Astrocyte (in vitro differentiated cells and primary cell): ENCODE results near the gene C2orf15. TPM values are rescaled to one million over a fixed set of nuclear protein-coding genes. Genes with fewer than 3 reads are reported as not detected.

Experiments
- DNase-seq: peaks from one replicate; pipeline ENCODE4 v3.0.0-alpha.2; 2010; ENCODE audit warnings: low read depth
- FAIRE-seq: peaks from 2 replicates; lab custom pipeline; 2011; peaks lifted over from hg19 to GRCh38; lab: Jason Lieb, UNC
- H2AFZ ChIP-seq: 2 replicates; pipeline ENCODE4 v1.6.0; 2012; ENCODE audit warnings: low read depth, low read length, inconsistent platforms
- H3K27ac ChIP-seq: 2 replicates; pipeline ENCODE4 v1.5.1; 2011; ENCODE audit warnings: low read depth, low read length, inconsistent platforms
- H3K27me3 ChIP-seq: 2 replicates; pipeline ENCODE4 v1.6.0; 2011; ENCODE audit warnings: low read length, inconsistent platforms; ENCODE audit not compliant: insufficient read depth
- H3K36me3 ChIP-seq: 2 replicates; pipeline ENCODE4 v1.5.1; 2011; ENCODE audit warnings: low read length, inconsistent platforms; ENCODE audit not compliant: insufficient read depth
- H3K4me1 ChIP-seq: 2 replicates; pipeline ENCODE4 v1.5.1; 2011; ENCODE audit warnings: low read length, inconsistent platforms; ENCODE audit not compliant: insufficient read depth
- H3K4me2 ChIP-seq: 2 replicates; pipeline ENCODE4 v1.6.0; 2012; ENCODE audit warnings: low read length, inconsistent platforms
- H3K4me3 ChIP-seq: 2 replicates; pipeline ENCODE4 v1.5.1; 2011; ENCODE audit warnings: low read depth, mild to moderate bottlenecking, low read length, inconsistent platforms; ENCODE audit not compliant: insufficient read depth
- H3K79me2 ChIP-seq: 2 replicates; pipeline ENCODE4 v1.6.0; 2012; ENCODE audit warnings: mild to moderate bottlenecking, low read length, inconsistent platforms; ENCODE audit not compliant: insufficient read depth
- H3K9ac ChIP-seq: 2 replicates; pipeline ENCODE4 v1.6.0; 2012; ENCODE audit warnings: mild to moderate bottlenecking, low read length, inconsistent platforms
- H3K9me3 ChIP-seq: 2 replicates; pipeline ENCODE4 v1.5.1; 2012; ENCODE audit warnings: low read depth, mild to moderate bottlenecking, low read length, inconsistent platforms; ENCODE audit not compliant: insufficient read depth
- H4K20me1 ChIP-seq: 2 replicates; pipeline ENCODE4 v1.6.0; 2012; ENCODE audit warnings: low read length, inconsistent platforms; ENCODE audit not compliant: insufficient read depth
- H3K27ac Mint-ChIP-seq: one replicate; pipeline ENCODE4 v1.8.0; 2021; ENCODE audit warnings: mild to moderate bottlenecking, mixed read lengths; ENCODE audit not compliant: unreplicated experiment
- H3K27me3 Mint-ChIP-seq: one replicate; pipeline ENCODE4 v1.8.0; 2021; ENCODE audit warnings: low read depth, mixed read lengths; ENCODE audit not compliant: unreplicated experiment
- H3K36me3 Mint-ChIP-seq: one replicate; pipeline ENCODE4 v1.8.0; 2021; ENCODE audit warnings: low read depth, mixed read lengths; ENCODE audit not compliant: unreplicated experiment
- H3K4me1 Mint-ChIP-seq: one replicate; pipeline ENCODE4 v1.8.0; 2021; ENCODE audit warnings: low read depth, mixed read lengths; ENCODE audit not compliant: unreplicated experiment
- H3K4me3 Mint-ChIP-seq: one replicate; pipeline ENCODE4 v1.8.0; 2021; ENCODE audit warnings: mild to moderate bottlenecking, moderate library complexity, mixed read lengths; ENCODE audit not compliant: unreplicated experiment
- H3K9me3 Mint-ChIP-seq: one replicate; pipeline ENCODE4 v1.8.0; 2021; ENCODE audit warnings: mild to moderate bottlenecking, mixed read lengths; ENCODE audit not compliant: unreplicated experiment
- EZH2 ChIP-seq: IDR thresholded peaks from 2 replicates; pipeline ENCODE4 v1.6.1; 2012; ENCODE audit warnings: mild to moderate bottlenecking, low read length, inconsistent platforms; ENCODE audit not compliant: insufficient read depth
- total RNA-seq: library from RNA; stranded (reverse); gene quantifications from 2 replicates; pipeline ENCODE4 v1.2.1, GENCODE V29; 2021
- TF ChIP-seq, protein P1 (sequence below): IDR thresholded peaks from 2 replicates; pipeline ENCODE4 v1.5.1; 2011; ENCODE audit warnings: low read depth, mild to moderate bottlenecking, inconsistent platforms, low read length, moderate library complexity; ENCODE audit not compliant: insufficient read depth

C2orf15 gene
- total RNA-seq, 1 donor from 2014 or later: 0.59 TPM

DNA sequence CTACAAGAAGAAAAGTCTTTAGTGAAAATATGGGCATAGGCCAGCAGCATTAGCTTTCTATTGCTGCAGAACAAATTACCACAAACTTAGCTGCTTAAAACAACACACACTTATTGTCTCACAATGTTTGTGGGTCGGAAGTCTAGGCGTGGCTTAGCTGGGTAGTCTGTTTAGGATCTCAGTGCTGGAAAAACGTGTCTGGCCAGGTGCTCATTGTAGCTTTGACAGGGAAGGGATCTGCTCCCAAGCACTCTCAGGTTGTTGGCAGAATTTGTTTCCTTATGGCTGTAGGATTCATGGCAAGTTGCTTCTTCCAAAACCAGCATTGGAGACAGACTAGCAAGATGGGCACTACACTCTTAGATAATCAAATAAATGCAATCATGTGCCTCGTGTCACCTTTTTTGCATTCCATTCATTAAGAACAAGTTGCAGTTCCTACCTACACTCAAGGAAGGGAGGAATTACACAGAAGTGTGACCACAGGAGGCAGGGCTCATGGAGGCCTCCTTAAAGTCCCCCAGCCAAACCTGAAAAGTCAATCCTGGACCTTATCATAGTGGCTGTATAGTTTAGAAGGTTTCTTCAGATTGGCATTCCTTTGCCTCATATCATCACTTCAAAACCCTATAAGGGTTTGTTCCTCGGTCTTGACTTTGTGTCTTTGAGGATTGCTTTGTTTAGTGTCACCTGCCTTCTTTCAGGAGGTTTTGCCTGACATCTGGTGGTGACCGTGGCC lies 56.8 kb downstream of the C2orf15 start:
- TF ChIP-seq, protein P1, sequence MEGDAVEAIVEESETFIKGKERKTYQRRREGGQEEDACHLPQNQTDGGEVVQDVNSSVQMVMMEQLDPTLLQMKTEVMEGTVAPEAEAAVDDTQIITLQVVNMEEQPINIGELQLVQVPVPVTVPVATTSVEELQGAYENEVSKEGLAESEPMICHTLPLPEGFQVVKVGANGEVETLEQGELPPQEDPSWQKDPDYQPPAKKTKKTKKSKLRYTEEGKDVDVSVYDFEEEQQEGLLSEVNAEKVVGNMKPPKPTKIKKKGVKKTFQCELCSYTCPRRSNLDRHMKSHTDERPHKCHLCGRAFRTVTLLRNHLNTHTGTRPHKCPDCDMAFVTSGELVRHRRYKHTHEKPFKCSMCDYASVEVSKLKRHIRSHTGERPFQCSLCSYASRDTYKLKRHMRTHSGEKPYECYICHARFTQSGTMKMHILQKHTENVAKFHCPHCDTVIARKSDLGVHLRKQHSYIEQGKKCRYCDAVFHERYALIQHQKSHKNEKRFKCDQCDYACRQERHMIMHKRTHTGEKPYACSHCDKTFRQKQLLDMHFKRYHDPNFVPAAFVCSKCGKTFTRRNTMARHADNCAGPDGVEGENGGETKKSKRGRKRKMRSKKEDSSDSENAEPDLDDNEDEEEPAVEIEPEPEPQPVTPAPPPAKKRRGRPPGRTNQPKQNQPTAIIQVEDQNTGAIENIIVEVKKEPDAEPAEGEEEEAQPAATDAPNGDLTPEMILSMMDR: no peak
- TF ChIP-seq EZH2: no peak
- DNase-seq (no peak), FAIRE-seq (no peak)
- peaks cover 19% of the 10 kb centered on the region for H3K36me3 ChIP-seq
- no peaks in the 10 kb centered on the region for H3K4me1 ChIP-seq
- H3K9ac ChIP-seq: no peak overlapping the region
- no peak overlapping the region for H3K4me3 ChIP-seq
- no peak overlapping the region for H3K27ac ChIP-seq
- no peaks in the 10 kb centered on the region for H3K27me3 ChIP-seq
- Mint-ChIP-seq H3K27me3 (no peaks in the 10 kb centered on the region), H3K4me1 (no peaks in the 10 kb centered on the region), H3K4me3 (no peak overlapping the region), H3K27ac (no peak overlapping the region), H3K9me3 (no peaks in the 10 kb centered on the region), H3K36me3 (peaks cover 9% of the 10 kb centered on the region)
- no peaks in the 10 kb centered on the region for H4K20me1 ChIP-seq
- H3K9me3 ChIP-seq: no peaks in the 10 kb centered on the region
- H3K79me2 ChIP-seq: no peaks in the 10 kb centered on the region
- no peak overlapping the region for H3K4me2 ChIP-seq
- no peak overlapping the region for H2AFZ ChIP-seq

DNA sequence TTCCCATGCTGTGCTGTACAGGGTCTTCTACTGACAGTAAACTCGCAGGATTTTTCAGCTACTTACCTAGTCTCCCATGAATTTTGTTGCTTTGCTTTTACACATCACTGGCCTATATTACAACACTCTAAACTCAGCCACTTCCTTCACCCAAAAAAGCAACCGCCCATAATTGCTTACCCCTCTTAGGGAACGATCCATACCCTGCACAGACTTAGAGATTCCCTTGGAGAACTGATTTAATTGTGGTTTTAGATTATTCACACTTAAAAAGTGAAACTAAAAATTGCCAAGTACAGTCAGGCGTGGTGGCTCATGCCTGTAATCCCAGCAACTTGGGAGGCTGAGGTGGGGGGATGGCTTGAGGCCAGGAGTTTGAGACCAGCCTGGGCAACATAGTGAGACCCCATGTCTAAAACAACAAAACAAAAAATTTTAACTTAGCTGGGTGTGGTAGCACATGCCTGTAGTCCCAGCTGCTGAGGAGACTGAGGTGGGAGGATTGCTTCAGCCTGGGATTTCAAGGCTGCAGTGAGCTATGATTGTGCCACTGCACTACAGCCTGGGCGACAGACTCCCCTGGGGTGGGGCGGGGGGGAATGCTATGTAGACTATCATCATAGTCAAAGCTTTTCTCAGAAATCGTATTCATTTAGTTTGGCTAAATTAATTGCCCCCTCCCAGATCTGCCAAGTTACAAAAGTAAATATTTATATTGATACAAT lies 58.7 kb downstream of the C2orf15 start:
- Mint-ChIP-seq H3K4me3 (no peak overlapping the region), H3K4me1 (no peaks in the 10 kb centered on the region), H3K9me3 (no peaks in the 10 kb centered on the region), H3K27me3 (no peaks in the 10 kb centered on the region), H3K27ac (no peak overlapping the region), H3K36me3 (peaks cover 9% of the 10 kb centered on the region)
- Histone ChIP-seq H3K9ac (no peak overlapping the region), H3K4me2 (no peak overlapping the region), H3K79me2 (no peaks in the 10 kb centered on the region), H3K4me3 (no peak overlapping the region), H3K9me3 (no peaks in the 10 kb centered on the region), H3K36me3 (peaks cover 16% of the 10 kb centered on the region), H3K4me1 (no peaks in the 10 kb centered on the region), H2AFZ (no peak overlapping the region), H3K27me3 (no peaks in the 10 kb centered on the region), H4K20me1 (no peaks in the 10 kb centered on the region), H3K27ac (no peak overlapping the region)
- DNase-seq (no peak), FAIRE-seq (no peak)
- TF ChIP-seq, protein P1: no peak
- TF ChIP-seq EZH2: no peak

Other genes with a start within 250 kb of the C2orf15 start
- 1.8 and 5.7 TPM in 2 replicates for gene CRACDL, start 205.5 kb upstream of the C2orf15 start, total RNA-seq
- 2.4 and 3.9 TPM in 2 replicates for gene TSGA10, start 13.2 kb downstream of the C2orf15 start, total RNA-seq
- 3.4 and 3.9 TPM in 2 replicates for gene LIPT1, start 13.3 kb downstream of the C2orf15 start, total RNA-seq
- 16.7 and 20.9 TPM in 2 replicates for gene MITD1, start 39.4 kb downstream of the C2orf15 start, total RNA-seq
- gene MRPL30, start 39.5 kb downstream of the C2orf15 start, total RNA-seq: 29.8 and 31.9 TPM in 2 replicates
- not detected in 2 replicates for gene LYG2, start 114.0 kb downstream of the C2orf15 start, total RNA-seq
- gene LYG1, start 159.5 kb downstream of the C2orf15 start, total RNA-seq: 1.1 and 1.3 TPM in 2 replicates
- gene TXNDC9, start 194.6 kb downstream of the C2orf15 start, total RNA-seq: 42.8 and 48.3 TPM in 2 replicates
- gene EIF5B, start 195.7 kb downstream of the C2orf15 start, total RNA-seq: 60.2 and 65.6 TPM in 2 replicates